Stimulated activated CD4-positive, alpha-beta T cell treated with anti-CD3 and anti-CD28 coated beads, Interleukin-1b, Interleukin-23, amount 100 ng/mL, for 4 hours (primary cell): ENCODE measurements around the gene ALOXE3.
"Not testable (repeated sequence)": the region's sequence is repeated elsewhere in the genome, so short reads cannot be mapped to it uniquely, and the experiment has no call there.

ENCODE experiments used
- DNase-seq, 2 donors: peaks; one replicate each; pipeline ENCODE4 v3.0.0-alpha.2; 2020; ENCODE audit warnings: low read depth in 2 of 2

The ALOXE3 gene

GRCh38 chr17:8072729-8073461 lies 45.4 kb downstream of the ALOXE3 start:
- DNase-seq = peak in 1 of 2 donors; percentile 30

- DNase-seq = no peak
Observed at GRCh38 chr17:8072341-8072728, 46.0 kb downstream of the ALOXE3 start.

- no peak for DNase-seq
Observed at GRCh38 chr17:8071496-8071895, 46.8 kb downstream of the ALOXE3 start.

DNA sequence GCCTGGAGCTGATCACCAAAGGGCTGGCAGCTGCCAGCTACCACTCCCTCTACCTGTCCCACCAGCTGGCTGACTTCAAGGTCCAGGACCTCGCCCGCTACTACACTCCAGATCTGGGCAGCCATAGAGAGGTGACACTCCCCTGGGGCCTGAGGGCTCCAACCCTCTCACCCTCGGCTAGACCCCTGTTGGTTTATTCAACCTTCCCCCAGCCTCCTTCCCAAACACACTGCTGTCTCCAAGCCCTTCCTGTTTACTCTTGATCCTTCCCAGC lies 48.8 kb downstream of the ALOXE3 start:
- DNase-seq = no peak

DNA sequence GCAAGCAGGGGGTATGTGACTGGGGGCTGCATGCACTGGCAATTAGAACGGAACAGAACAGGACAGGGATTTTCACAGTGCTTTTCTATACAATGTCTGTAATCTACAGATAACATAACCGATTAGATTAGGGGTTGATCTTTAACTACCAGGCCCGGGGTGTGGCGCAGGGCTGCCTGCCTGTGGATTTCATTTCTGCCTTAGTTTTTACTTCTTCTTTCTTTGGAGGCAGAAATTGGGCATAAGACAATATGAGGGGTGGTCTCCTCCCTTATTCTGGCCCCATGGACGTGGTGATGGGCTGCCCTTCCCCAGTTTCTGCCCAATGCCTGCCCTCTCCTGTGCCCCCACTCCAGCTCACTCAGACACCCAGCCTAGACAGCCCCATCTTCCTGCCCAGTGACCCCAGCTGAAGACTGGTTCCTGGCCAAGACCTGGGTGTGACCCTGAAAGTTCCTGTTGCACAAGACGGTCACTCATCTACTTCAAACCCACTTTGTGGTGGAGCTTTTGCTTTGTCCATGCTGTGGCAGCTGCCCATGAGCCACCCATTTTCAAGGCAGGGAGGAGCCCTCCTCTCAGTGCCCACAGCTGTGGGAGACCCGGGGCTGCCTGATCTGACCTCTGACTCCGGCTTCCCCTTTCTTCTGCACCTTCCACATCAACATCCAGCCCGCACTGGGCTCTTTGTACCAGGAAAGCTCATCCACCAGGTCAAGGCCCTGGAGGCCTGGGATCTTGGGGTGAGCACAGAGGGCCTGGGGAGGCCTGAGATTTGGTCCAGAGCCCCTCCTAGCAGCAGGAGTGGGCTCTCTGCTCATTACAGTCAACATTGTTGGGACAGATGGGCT lies 49.4 kb downstream of the ALOXE3 start:
- DNase-seq = no peak

GRCh38 chr17:8067806-8068205 lies 50.5 kb downstream of the ALOXE3 start:
- no peak for DNase-seq

DNA sequence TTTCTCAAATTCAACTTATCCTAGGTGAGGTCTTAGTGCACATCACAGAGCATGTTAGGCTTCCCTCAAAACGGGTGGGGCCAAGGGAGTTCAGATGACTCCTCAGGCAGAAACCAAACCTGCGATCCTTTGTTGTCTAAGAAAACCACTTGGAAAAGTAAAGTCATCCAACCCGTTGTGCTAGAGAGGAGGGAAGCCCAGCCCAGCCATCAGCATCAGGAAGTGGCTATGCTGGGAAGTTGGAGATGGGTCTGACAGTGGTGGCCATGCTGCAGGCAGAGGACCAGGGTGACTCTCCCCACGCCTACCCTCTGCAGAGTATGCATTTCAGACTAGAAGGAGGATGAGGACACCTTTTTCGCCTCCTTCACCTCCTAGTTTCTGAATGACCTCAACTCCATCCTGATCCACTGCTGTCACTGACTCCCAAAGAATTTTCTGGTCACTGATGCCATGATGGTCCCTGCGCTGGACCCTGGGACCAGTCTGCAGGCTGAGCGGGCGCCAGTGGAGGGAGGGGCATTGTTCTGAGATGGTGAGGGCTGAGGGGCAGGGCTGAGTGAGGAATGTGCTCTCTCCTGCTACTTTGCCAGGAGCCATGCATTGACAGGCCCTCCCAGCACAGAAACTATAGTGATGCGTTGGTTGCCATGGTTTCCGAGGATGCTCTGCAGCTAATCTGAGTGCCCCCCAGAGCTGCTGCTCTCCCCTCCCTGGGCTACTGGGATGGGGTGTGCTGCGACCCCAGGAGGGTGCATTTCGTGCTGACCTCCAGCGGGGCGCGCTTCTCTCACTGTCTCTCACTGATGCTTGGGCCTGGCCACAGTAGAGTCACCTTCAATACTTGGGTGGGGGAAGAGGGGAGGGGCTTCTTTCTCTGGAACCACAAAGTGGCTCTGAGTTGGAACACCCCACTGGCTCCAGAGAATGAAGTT lies 51.2 kb downstream of the ALOXE3 start:
- no peak for DNase-seq

GRCh38 chr17:8064561-8065019 lies 53.7 kb downstream of the ALOXE3 start:
- no peak for DNase-seq

DNA sequence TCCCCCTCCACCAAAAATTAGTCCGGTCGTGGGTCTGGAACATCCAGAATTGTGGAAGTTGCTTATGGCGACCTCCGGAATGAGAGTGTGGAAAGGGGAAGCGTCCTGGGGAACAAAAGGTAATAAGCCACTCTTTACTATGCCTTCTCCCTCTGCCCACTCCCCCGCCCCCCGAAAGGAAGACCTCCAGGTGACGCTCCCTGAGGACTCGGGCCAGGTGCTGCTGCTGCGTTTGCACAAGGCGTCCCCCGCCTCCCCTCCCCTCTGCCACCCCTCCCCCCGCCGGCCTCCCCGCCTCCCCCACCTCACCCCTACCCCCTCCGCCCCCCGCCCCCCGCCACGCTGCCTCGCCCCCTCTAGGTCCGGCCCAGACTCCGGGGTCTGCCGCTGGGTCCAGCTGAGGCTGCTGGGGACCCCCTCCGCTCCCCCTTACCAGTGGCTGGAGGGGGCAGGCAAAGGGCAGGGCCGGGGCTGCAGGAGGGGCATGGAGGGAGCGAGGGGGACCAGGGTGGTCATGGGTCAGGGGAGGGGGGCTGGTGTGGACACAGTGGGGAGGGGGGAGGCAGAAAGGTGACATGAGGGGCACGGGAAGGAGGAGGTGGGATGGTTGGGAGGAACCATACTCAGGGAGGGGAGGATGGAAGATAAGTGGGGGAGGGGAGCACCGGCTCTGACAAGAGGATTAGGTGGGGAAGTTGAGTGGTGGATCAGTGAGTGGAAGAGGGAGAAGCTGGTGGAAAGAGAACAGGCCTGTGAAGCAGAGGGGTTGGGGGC lies 54.4 kb downstream of the ALOXE3 start:
- no peak for DNase-seq

- DNase-seq = no peak
Observed at GRCh38 chr17:8062807-8063483, 55.4 kb downstream of the ALOXE3 start.

DNA sequence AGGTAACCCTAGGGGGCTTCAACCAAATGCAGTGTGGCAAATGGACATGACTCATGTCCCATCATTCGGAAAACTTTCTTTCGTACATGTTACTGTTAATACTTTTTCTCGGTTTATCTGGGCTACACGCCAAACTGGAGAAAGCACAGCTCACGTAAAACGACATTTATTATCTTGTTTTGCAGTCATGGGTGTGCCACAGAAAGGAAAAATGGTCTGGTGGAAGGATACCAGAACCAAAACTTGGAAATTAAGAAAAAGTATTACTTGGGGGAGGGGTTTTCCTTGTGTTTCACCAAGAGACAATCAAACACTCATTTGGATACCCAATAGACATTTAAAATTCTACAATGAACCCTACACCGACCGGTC lies 55.9 kb downstream of the ALOXE3 start:
- DNase-seq = no peak

GRCh38 chr17:8061851-8062250 lies 56.5 kb downstream of the ALOXE3 start:
- not testable (repeated sequence) for DNase-seq

DNA sequence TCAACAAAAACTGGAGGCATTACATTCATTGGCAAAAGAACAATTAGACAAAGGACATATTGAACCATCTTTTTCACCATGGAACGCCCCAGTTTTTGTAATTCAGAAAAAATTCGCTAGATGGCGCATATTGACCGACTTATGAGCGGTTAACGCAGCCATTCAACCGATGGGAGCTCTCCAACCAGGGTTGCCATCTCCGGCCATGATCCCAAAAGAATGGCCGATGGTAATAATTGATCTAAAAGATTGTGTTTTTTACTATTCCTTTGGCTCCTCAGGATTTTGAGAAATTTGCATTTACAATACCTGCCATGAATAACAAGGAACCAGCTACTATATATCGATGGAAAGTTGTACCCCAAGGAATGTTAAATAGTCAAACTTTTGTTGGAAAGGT lies 58.0 kb downstream of the ALOXE3 start:
- peak; percentile 15 to 68 for DNase-seq

- no peak for DNase-seq
Observed at GRCh38 chr17:8059131-8059530, 59.2 kb downstream of the ALOXE3 start.

DNA sequence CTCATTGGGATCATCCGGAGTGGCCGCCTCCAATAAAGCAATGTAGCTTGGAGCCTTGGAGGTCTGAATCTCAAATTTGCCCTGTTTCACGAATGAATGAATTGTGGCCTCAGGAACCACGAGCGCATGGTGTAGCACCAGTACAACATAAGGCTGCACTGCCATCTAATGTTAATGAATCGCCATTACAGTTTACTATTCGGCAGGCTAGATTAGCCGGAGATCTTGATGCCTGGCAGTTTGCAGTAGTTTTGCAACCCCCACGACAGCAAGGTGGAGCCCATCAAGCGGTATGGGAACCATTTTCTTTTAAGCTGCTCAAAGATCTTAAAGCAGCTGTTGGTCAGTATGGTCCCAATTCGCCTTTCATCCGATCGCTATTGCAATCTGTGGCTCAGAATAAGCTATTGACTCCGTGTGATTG lies 60.6 kb downstream of the ALOXE3 start:
- peak in 1 of 2 donors; percentile 42 for DNase-seq

GRCh38 chr17:8056976-8057625 lies 61.2 kb downstream of the ALOXE3 start:
- DNase-seq = no peak

DNA sequence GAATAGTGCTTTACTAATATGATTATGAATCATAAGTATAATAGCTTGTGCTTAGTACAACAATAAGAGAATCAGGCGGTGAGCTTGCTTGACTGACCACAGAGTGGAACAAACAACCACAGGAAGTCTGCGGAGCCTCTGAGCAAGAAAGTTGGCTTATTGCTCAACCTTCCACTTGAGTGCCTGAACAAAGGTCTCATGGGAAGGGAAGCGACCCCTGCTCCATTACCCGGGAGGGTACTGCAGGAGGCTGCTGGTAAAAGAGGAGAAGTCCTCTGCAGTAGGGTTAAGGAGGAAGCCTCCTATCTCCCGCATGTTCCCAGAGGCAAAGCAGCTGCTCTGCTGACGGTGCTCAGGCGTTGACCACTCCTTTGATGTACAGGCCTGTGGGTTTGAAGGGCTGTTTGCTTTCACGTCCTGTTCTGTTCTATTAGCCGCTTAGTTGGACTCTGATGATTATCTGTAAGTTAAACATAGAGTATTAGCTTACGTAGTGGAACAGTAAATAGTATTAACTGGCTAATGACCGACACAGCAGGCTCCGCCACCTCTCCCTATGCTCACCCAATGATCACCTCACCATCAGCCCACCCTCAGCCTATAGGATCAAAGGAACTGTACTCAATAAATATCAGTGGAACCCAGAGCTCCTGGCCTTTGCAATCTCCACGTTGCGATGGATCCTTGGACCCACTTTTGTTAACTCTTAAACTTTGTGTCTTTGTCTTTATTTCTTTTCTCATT lies 61.9 kb downstream of the ALOXE3 start:
- no peak for DNase-seq

DNA sequence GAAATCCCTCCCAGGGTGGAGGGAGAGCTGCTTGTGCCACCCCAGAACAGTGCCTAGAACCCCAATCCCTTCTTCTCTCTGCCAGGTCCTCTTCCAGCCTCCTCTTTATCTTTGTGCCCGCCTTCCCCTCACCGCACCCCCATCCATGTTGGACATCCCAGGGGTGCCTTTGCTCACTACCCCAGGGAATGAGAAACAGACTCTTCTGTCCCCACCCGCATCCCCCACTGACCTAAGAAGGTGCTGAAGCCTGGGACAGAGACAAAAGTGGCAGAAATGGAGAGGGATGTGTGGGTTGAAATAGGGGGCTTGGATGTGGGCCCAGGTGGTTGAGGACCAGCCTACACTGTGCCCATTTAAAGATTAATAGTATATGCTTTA lies 62.5 kb downstream of the ALOXE3 start:
- no peak for DNase-seq

DNA sequence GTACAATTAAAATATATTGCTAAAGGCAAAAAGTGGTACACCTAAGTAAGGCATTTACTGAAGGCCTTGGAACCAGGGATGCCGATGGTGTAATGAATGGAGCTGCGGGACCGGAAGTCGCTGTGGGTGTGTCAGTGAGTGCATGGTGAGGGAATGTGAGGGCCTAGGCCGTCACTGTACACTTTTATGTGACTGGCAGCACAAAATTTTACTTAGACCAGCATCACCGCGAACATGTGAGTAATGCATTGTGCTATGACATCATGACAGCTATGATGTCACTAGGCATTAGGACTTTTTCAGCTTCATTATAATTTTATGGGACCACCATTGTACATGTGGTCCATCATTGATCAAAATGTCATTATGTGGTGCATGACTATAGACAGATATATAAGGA lies 64.7 kb downstream of the ALOXE3 start:
- no peak for DNase-seq
